Activated T-cell treated with anti-CD3 and anti-CD28 coated beads, Interleukin-2, amount 50 U/mL, for 72 hours (primary cell): ENCODE data around the gene TIPARP. TPM values are rescaled to one million over a fixed set of nuclear protein-coding genes. Genes with fewer than 3 reads are reported as not detected.
"Not testable (repeated sequence)": the region's sequence is repeated elsewhere in the genome, so short reads cannot be mapped to it uniquely, and the experiment has no call there.

Experiments used
- ATAC-seq, 2 donors: fragments of 150-1000 bp; cut with Tn5 transposase; replicated peaks in 1 of 2; 2 replicates each; pipeline ENCODE4 v1.10.0; 2021; ENCODE audit warnings: moderate library complexity in 2 of 2, mild to moderate bottlenecking in 1 of 2
- DNase-seq, 2 donors: peaks; one replicate each; pipeline ENCODE4 v3.0.0; 2021 to 2022; ENCODE audit warnings: mixed read lengths in 1 of 2
- H3K27ac Mint-ChIP-seq: one replicate; pipeline ENCODE4 v1.8.0; 2022; ENCODE audit warnings: mild to moderate bottlenecking, moderate library complexity, mixed read lengths
- H3K27me3 Mint-ChIP-seq: one replicate; pipeline ENCODE4 v1.8.0; 2022; ENCODE audit warnings: low read depth, mixed read lengths
- H3K36me3 Mint-ChIP-seq, 2 donors: one replicate each; pipeline ENCODE4 v1.8.0; 2022; ENCODE audit warnings: mixed read lengths in 2 of 2, mild to moderate bottlenecking in 1 of 2; ENCODE audit not compliant: insufficient read depth in 2 of 2
- H3K4me1 Mint-ChIP-seq: one replicate; pipeline ENCODE4 v1.8.0; 2022; ENCODE audit warnings: low read depth, mixed read lengths
- H3K4me3 Mint-ChIP-seq, 2 donors: one replicate each; pipeline ENCODE4 v1.8.0; 2022; ENCODE audit warnings: mild to moderate bottlenecking in 2 of 2, mixed read lengths in 2 of 2, moderate library complexity in 2 of 2
- H3K9me3 Mint-ChIP-seq, 2 donors: one replicate each; pipeline ENCODE4 v1.8.0; 2022; ENCODE audit warnings: mixed read lengths in 2 of 2
- total RNA-seq, 2 donors: library from RNA; stranded (reverse); gene quantifications; one replicate each; pipeline ENCODE4 v1.2.3, GENCODE V29; 2022

Gene TIPARP
- total RNA-seq, 2 donors from 2014 or later, result 21.3 to 21.6 TPM

DNA sequence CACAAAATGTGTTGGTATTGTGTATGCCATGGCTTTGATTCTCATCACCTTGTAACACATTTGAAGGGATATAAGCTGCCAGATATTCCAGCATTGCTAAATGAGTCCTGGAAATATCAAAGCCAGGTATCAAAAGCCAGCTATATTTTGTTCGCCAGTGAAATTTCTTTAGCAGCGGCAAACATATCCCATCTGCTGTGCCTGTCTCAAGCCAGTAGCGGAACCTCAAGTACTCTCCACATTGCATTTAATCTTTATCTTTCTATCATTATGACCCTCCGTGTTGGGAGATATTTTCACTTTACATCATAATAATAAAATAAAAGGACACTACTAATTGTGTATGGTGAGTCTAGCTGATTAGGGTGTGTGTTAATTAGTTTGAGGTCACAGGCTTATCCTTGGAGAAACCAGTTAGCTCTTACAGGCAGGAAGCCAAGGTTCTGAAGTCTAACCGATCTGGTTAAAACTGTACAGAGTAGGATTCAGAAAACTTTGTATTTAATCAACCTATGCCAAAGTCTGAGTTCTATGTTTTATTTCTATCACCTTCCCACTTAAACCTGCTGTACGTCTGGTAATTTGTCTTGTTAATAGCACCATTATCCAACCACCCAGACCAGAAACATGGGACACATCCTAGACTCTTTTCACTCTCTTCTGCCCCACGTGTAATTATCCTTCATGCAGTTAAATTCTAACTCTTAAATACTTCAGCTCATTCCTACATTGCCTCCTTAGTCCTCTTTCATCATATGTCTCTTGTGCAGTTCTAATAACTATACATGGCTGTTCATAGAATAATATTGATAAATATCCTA lies 14.5 kb downstream of the TIPARP start:
- Mint-ChIP-seq H3K27ac (no peak overlapping the region), H3K4me3 (peak overlapping the region; percentile 1 to 23), H3K36me3 (peaks cover 2 to 11% of the 10 kb centered on the region in 2 donors), H3K27me3 (no peaks in the 10 kb centered on the region), H3K9me3 (no peaks in the 10 kb centered on the region), H3K4me1 (peaks cover 63% of the 10 kb centered on the region)
- DNase-seq, result no peak
- ATAC-seq, result no peak

DNA sequence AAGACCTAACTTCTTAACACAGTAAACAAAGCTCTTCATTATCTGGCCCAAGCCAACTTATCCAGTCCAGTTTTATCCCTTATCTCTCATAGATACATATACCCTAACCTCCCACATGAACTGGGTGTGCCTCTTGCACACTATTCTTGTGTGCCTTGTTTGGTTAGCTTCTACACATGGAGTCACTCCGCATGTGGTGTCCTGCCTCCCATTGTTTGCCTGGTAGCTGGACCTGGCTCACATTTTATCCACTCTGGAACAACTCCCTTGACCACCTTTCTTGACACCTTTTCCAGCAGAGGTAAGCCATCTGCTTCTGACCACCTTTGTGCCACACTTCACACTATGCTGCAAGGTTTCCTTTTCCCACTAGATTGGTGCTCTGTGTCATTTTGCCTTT lies 15.2 kb downstream of the TIPARP start:
- ATAC-seq (peak; percentile 12 to 21), DNase-seq (no peak)
- no peak overlapping the region for H3K27ac Mint-ChIP-seq
- peaks cover 59% of the 10 kb centered on the region for H3K4me1 Mint-ChIP-seq
- no peaks in the 10 kb centered on the region for H3K9me3 Mint-ChIP-seq
- peaks cover 2 to 18% of the 10 kb centered on the region in 2 donors for H3K36me3 Mint-ChIP-seq
- H3K27me3 Mint-ChIP-seq, result no peaks in the 10 kb centered on the region
- peak overlapping the region; percentile 29 to 72 for H3K4me3 Mint-ChIP-seq

- no peaks in the 10 kb centered on the region for H3K27me3 Mint-ChIP-seq
- H3K36me3 Mint-ChIP-seq, result peaks cover 6 to 34% of the 10 kb centered on the region in 2 donors
- ATAC-seq (no peak), DNase-seq (no peak)
- peaks cover 45% of the 10 kb centered on the region for H3K4me1 Mint-ChIP-seq
- H3K4me3 Mint-ChIP-seq, result no peak overlapping the region
- H3K9me3 Mint-ChIP-seq, result no peaks in the 10 kb centered on the region
- peak overlapping the region; percentile 75 for H3K27ac Mint-ChIP-seq
Measured at GRCh38 chr3:156691920-156692319, 17.5 kb downstream of the TIPARP start.

DNA sequence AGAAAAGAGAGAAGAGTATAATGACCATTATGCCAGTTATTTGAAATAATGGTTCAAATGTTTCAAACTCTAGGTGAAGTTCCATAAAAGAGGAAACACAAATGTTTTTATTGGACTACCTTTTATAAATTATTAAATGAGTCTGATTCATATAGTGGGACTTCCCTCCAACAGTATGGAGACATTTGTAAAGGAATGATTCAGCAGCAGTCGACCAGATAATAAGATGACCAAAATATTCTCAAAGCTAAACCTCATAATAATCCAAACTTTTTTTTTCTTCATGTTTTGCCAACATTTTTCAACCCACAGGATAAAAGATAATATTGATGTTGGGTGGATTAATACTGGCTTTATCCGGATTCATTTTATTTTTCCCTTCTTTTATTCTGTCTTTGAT lies 18.8 kb downstream of the TIPARP start:
- Mint-ChIP-seq H3K27ac (no peak overlapping the region), H3K9me3 (no peaks in the 10 kb centered on the region), H3K4me1 (peaks cover 42% of the 10 kb centered on the region), H3K36me3 (peaks cover 9 to 45% of the 10 kb centered on the region in 2 donors), H3K27me3 (no peaks in the 10 kb centered on the region), H3K4me3 (no peak overlapping the region)
- DNase-seq (no peak), ATAC-seq (no peak)

- H3K9me3 Mint-ChIP-seq, result no peaks in the 10 kb centered on the region
- no peak overlapping the region for H3K4me3 Mint-ChIP-seq
- ATAC-seq (no peak), DNase-seq (no peak)
- peaks cover 9 to 46% of the 10 kb centered on the region in 2 donors for H3K36me3 Mint-ChIP-seq
- no peaks in the 10 kb centered on the region for H3K27me3 Mint-ChIP-seq
- H3K4me1 Mint-ChIP-seq, result peaks cover 42% of the 10 kb centered on the region
- no peak overlapping the region for H3K27ac Mint-ChIP-seq
Measured at GRCh38 chr3:156694536-156694935, 20.1 kb downstream of the TIPARP start.

DNA sequence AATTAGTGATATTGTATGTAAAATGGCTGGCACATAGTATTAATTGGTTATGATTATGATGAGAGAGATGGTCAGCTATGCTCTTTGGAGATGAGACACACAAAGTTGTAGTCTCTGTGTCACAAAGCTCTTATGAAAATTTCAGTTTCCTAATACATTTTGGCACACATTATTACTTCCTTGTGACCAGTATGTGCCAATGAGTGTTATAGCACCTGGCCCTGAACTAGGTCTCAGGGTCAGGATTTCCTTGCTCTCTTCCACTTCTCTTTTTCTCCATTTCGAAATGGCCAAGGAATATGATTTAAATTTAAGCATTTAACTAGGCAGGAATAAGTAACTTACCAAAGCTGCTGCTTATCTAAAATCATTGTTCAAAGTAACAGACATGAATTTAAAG lies 28.0 kb downstream of the TIPARP start:
- ATAC-seq (no peak), DNase-seq (no peak)
- Mint-ChIP-seq H3K9me3 (no peaks in the 10 kb centered on the region), H3K36me3 (peaks cover 12 to 37% of the 10 kb centered on the region in 2 donors), H3K4me1 (peaks cover 13% of the 10 kb centered on the region), H3K27me3 (no peaks in the 10 kb centered on the region), H3K4me3 (no peak overlapping the region), H3K27ac (peak overlapping the region; percentile 48)

GRCh38 chr3:156704370-156705036 lies 30.1 kb downstream of the TIPARP start:
- DNase-seq (no peak), ATAC-seq (no peak)
- Mint-ChIP-seq H3K9me3 (no peaks in the 10 kb centered on the region), H3K27me3 (no peaks in the 10 kb centered on the region), H3K4me3 (no peak overlapping the region), H3K36me3 (peaks cover 7 to 23% of the 10 kb centered on the region in 2 donors), H3K4me1 (no peaks in the 10 kb centered on the region), H3K27ac (peak overlapping the region; percentile 84)

GRCh38 chr3:156705761-156706616 lies 31.6 kb downstream of the TIPARP start:
- no peak for ATAC-seq
- Mint-ChIP-seq H3K27me3 (no peaks in the 10 kb centered on the region), H3K36me3 (peaks cover 9 to 29% of the 10 kb centered on the region in 2 donors), H3K4me3 (no peak overlapping the region), H3K9me3 (no peaks in the 10 kb centered on the region), H3K27ac (no peak overlapping the region), H3K4me1 (no peaks in the 10 kb centered on the region)
- no peak for DNase-seq

GRCh38 chr3:156707588-156707987 lies 33.2 kb downstream of the TIPARP start:
- DNase-seq (no peak), ATAC-seq (no peak)
- Mint-ChIP-seq H3K4me1 (peaks cover 6% of the 10 kb centered on the region), H3K9me3 (no peaks in the 10 kb centered on the region), H3K4me3 (no peak overlapping the region), H3K36me3 (peaks cover 9 to 29% of the 10 kb centered on the region in 2 donors), H3K27me3 (no peaks in the 10 kb centered on the region), H3K27ac (no peak overlapping the region)

- Mint-ChIP-seq H3K27ac (no peak overlapping the region), H3K4me3 (no peak overlapping the region), H3K27me3 (no peaks in the 10 kb centered on the region), H3K9me3 (no peaks in the 10 kb centered on the region), H3K4me1 (peaks cover 6% of the 10 kb centered on the region), H3K36me3 (peaks cover 4 to 11% of the 10 kb centered on the region in 2 donors)
- DNase-seq (no peak), ATAC-seq (no peak)
Measured at GRCh38 chr3:156710429-156710828, 36.0 kb downstream of the TIPARP start.

- Mint-ChIP-seq H3K9me3 (no peaks in the 10 kb centered on the region), H3K27me3 (no peaks in the 10 kb centered on the region), H3K27ac (no peak overlapping the region), H3K36me3 (peaks cover 4 to 11% of the 10 kb centered on the region in 2 donors), H3K4me1 (peaks cover 6% of the 10 kb centered on the region), H3K4me3 (no peak overlapping the region)
- DNase-seq (no peak), ATAC-seq (no peak)
Measured at GRCh38 chr3:156711113-156711512, 36.7 kb downstream of the TIPARP start.

GRCh38 chr3:156711944-156712343 lies 37.6 kb downstream of the TIPARP start:
- H3K27ac Mint-ChIP-seq, H3K36me3 Mint-ChIP-seq: not testable (repeated sequence)

More at GRCh38 chr3:156711944-156712343, 37.6 kb downstream of the TIPARP start:
- H3K27me3 Mint-ChIP-seq, DNase-seq, H3K4me1 Mint-ChIP-seq, H3K4me3 Mint-ChIP-seq, H3K9me3 Mint-ChIP-seq: not testable (repeated sequence)
- peak; percentile 91 to 98 for ATAC-seq
